Endothelial cell (in vitro differentiated cells): ENCODE data around the gene BCOR. TPM values are rescaled to one million over a fixed set of nuclear protein-coding genes. Genes with fewer than 3 reads are reported as not detected.

Source experiments
- DNase-seq: peaks from one replicate; pipeline ENCODE4 v3.0.0; 2021; ENCODE audit warnings: low spot score
- H3K27ac Mint-ChIP-seq: one replicate; pipeline ENCODE4 v1.8.0; 2021; ENCODE audit warnings: mixed read lengths, inconsistent platforms; ENCODE audit not compliant: unreplicated experiment
- H3K27me3 Mint-ChIP-seq: one replicate; pipeline ENCODE4 v1.8.0; 2021; ENCODE audit warnings: mild to moderate bottlenecking, moderate library complexity, mixed read lengths, inconsistent platforms; ENCODE audit not compliant: unreplicated experiment
- H3K36me3 Mint-ChIP-seq: one replicate; pipeline ENCODE4 v1.8.0; 2021; ENCODE audit warnings: mild to moderate bottlenecking, low read depth, mixed read lengths, inconsistent platforms; ENCODE audit not compliant: unreplicated experiment
- H3K4me1 Mint-ChIP-seq: one replicate; pipeline ENCODE4 v1.8.0; 2021; ENCODE audit warnings: mild to moderate bottlenecking, mixed read lengths, inconsistent platforms; ENCODE audit not compliant: unreplicated experiment
- H3K4me3 Mint-ChIP-seq: one replicate; pipeline ENCODE4 v1.8.0; 2021; ENCODE audit warnings: mild to moderate bottlenecking, mixed read lengths, inconsistent platforms; ENCODE audit not compliant: unreplicated experiment
- H3K9me3 Mint-ChIP-seq: one replicate; pipeline ENCODE4 v1.8.0; 2021; ENCODE audit warnings: mixed read lengths, inconsistent platforms; ENCODE audit not compliant: unreplicated experiment
- CTCF ChIP-seq: fragments of 200-600 bp; sonication (generic); IDR thresholded peaks from one replicate; pipeline ENCODE4 v1.5.0; 2021; ENCODE audit warnings: antibody characterized with exemption; ENCODE audit not compliant: unreplicated experiment
- total RNA-seq: library from RNA; stranded (reverse); fragmentation: NEBNext Ultra II Directional; extraction: Animal tissue kit (Norgen Biotek cat#: 25700); gene quantifications from one replicate; pipeline ENCODE4 v1.2.1, GENCODE V29; 2021; ENCODE audit not compliant: unreplicated experiment

The BCOR gene
- total RNA-seq, 1 donor from 2014 or later = 34.5 TPM

- peaks cover 4% of the 10 kb centered on the region for H3K36me3 Mint-ChIP-seq
- no peak for TF ChIP-seq CTCF
- H3K4me1 Mint-ChIP-seq = peaks cover 30% of the 10 kb centered on the region
- H3K27ac Mint-ChIP-seq = peak overlapping the region; percentile 67
- no peaks in the 10 kb centered on the region for H3K9me3 Mint-ChIP-seq
- no peak for DNase-seq
- H3K27me3 Mint-ChIP-seq = peaks cover 5% of the 10 kb centered on the region
- H3K4me3 Mint-ChIP-seq = peak overlapping the region; percentile 90
Observed at GRCh38 chrX:40094900-40095582, 2.7 kb downstream of the BCOR start.

- TF ChIP-seq CTCF = no peak
- Mint-ChIP-seq H3K4me3 (peak overlapping the region; percentile 47), H3K27ac (no peak overlapping the region), H3K27me3 (peaks cover 5% of the 10 kb centered on the region), H3K36me3 (peaks cover 4% of the 10 kb centered on the region), H3K4me1 (peaks cover 33% of the 10 kb centered on the region), H3K9me3 (no peaks in the 10 kb centered on the region)
- DNase-seq = no peak
Observed at GRCh38 chrX:40094041-40094899, 3.5 kb downstream of the BCOR start.

- no peak for DNase-seq
- Mint-ChIP-seq H3K36me3 (peaks cover 4% of the 10 kb centered on the region), H3K27ac (no peak overlapping the region), H3K27me3 (peaks cover 5% of the 10 kb centered on the region), H3K4me3 (peak overlapping the region; percentile 47), H3K4me1 (peaks cover 38% of the 10 kb centered on the region), H3K9me3 (no peaks in the 10 kb centered on the region)
- TF ChIP-seq CTCF = no peak
Observed at GRCh38 chrX:40093586-40093985, 4.2 kb downstream of the BCOR start.

- H3K4me3 Mint-ChIP-seq = peak overlapping the region; percentile 50
- no peak for DNase-seq
- no peaks in the 10 kb centered on the region for H3K9me3 Mint-ChIP-seq
- peak overlapping the region; percentile 55 for H3K27ac Mint-ChIP-seq
- TF ChIP-seq CTCF = no peak
- H3K36me3 Mint-ChIP-seq = peaks cover 4% of the 10 kb centered on the region
- peaks cover 45% of the 10 kb centered on the region for H3K4me1 Mint-ChIP-seq
- H3K27me3 Mint-ChIP-seq = peaks cover 5% of the 10 kb centered on the region
Observed at GRCh38 chrX:40092808-40093435, 4.8 kb downstream of the BCOR start.
